GM12801 (cell line): ENCODE measurements around the gene NDUFAF3.

ENCODE experiments used
- CTCF ChIP-seq: IDR thresholded peaks from one replicate; pipeline ENCODE4 v1.5.1; 2011; ENCODE audit warnings: control low read depth; ENCODE audit not compliant: insufficient read length; ENCODE audit errors: extremely low read depth

Gene NDUFAF3

GRCh38 chr3:48993834-48994233 is 28.1 kb upstream of the NDUFAF3 start:
- TF ChIP-seq CTCF: no peak

GRCh38 chr3:48996640-48997039 is 25.3 kb upstream of the NDUFAF3 start:
- TF ChIP-seq CTCF: no peak

GRCh38 chr3:48997102-48997635 is 24.8 kb upstream of the NDUFAF3 start:
- TF ChIP-seq CTCF: no peak

DNA sequence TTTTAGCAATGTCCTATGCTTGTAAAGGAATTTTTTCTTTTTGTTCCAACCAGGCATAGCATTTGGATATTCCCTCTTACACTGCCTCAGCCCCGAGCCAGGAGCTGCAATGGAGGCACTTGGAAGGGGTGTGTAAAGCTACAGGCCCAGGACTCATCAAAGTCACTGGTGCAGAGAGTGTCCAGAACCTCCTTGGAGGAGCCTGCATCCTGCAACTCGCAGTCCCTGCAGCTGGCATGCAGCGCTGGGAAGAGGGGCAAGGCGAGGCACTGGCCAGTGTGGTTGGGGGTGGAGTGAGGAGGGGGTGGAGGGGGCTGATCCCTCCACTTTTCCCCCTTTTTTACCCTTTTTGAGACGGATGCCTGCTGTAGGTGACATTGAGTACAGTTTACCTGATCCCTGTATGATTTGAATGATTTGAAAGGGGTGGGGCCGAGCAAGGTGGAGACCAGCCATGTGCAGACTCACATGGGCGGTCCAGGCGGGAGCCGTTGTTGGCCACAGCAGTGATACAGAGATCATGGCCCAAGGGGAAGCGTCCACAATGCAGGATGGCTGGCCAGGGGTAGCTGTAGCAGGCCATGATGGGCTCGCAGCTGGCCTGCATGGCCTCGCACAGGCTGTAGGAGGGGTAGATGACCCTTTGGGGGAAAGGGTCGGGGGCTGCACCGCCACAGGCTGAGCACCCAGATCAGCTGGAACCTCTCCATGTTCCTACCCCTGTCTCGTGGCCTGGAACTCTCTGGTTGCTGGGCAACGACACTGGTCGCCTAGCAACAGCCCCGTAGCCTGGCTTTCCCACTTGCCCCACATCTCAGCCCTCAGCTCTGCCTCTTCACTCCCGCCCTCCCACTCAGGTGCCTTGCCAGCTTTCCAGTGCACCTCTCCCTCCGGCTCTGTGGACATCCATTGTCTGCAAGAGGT is 23.9 kb upstream of the NDUFAF3 start:
- no peak for TF ChIP-seq CTCF

- TF ChIP-seq CTCF: no peak
These were observed 22.6 kb upstream of the NDUFAF3 start for GRCh38 chr3:48999085-48999858.

GRCh38 chr3:49001155-49001554 is 20.8 kb upstream of the NDUFAF3 start:
- no peak for TF ChIP-seq CTCF
